Measurements from ENCODE around the gene TAC1. TPM values are rescaled to one million over a fixed set of nuclear protein-coding genes. Genes with fewer than 3 reads are reported as not detected.

TAC1 gene
- total and polyA plus RNA-seq, 10 of the 15 experiments (the other 5 are each of a cell fraction or from before 2014, with no cell fraction given), result not detected

- ChIA-PET CTCF (no interaction called here), POLR2A (no interaction called here), RAD21 (ENCODE audit: unreplicated experiment) (no interaction called here), SMC1A (ENCODE audit: uncharacterized antibody, unreplicated experiment) (no interaction called here)
- intact Hi-C loops (cut with micrococcal nuclease; ENCODE audit: unreplicated experiment), result no loop called here
- Histone ChIP-seq H3K9ac (ENCODE audit: control insufficient read depth, insufficient read depth, low read length) (no peak overlapping the region), H3K36me3 (ENCODE audit: control insufficient read depth in 2 of 2, insufficient read depth in 2 of 2, low read length in 1 of 2) (no peaks in the 10 kb centered on the region), H3K79me2 (ENCODE audit: control insufficient read depth, insufficient read depth, low read length) (no peaks in the 10 kb centered on the region), H3K27me3 (replicated peaks in 1 of 2; ENCODE audit: control insufficient read depth in 2 of 2, insufficient read depth in 2 of 2, low read length in 1 of 2) (no peaks in the 10 kb centered on the region), H2AFZ (ENCODE audit: control insufficient read depth, low read depth, low read length) (no peak overlapping the region), H3K9me3 (replicated peaks; ENCODE audit: control insufficient read depth, insufficient read depth, low read length) (no peaks in the 10 kb centered on the region), H3K4me2 (ENCODE audit: control insufficient read depth, insufficient read depth) (no peak overlapping the region), H4K20me1 (ENCODE audit: control insufficient read depth, insufficient read depth) (no peaks in the 10 kb centered on the region), H3K4me3 (no peak overlapping the region), H3K4me1 (ENCODE audit: control insufficient read depth, insufficient read depth, low read length) (no peaks in the 10 kb centered on the region), H3K27ac (ENCODE audit: control insufficient read depth, insufficient read depth) (no peak overlapping the region)
- no peak for ATAC-seq
- no peak for TF ChIP-seq TCF12 (IDR thresholded peaks at IDR 0.05; ENCODE audit: low read depth, low read length)
- TF ChIP-seq SMC3 (IDR thresholded peaks at IDR 0.05; ENCODE audit: borderline replicate concordance, low read length), result no peak
- TF ChIP-seq ATF3 (IDR thresholded peaks at IDR 0.05; ENCODE audit: borderline replicate concordance, extremely low read depth, low read depth, low read length), result no peak
- TF ChIP-seq SREBF2 (IDR thresholded peaks at IDR 0.05; ENCODE audit: low read length), result no peak
- no peak for TF ChIP-seq ZBTB33 (IDR thresholded peaks at IDR 0.05)
- TF ChIP-seq CBX5 (IDR thresholded peaks at IDR 0.05; ENCODE audit: low read depth), result no peak
- TF ChIP-seq CEBPZ (IDR thresholded peaks at IDR 0.05; ENCODE audit: low read depth, low read length), result no peak
- TF ChIP-seq MXI1 (IDR thresholded peaks at IDR 0.05; ENCODE audit: low read depth, low read length), result no peak
- no peak for TF ChIP-seq HDAC6 (IDR thresholded peaks at IDR 0.05; ENCODE audit: unreplicated experiment)
- no peak for TF ChIP-seq SUPT20H (IDR thresholded peaks at IDR 0.05; ENCODE audit: borderline replicate concordance, control insufficient read depth, low read depth, low read length)
- no peak for TF ChIP-seq MYB (IDR thresholded peaks at IDR 0.05; ENCODE audit: borderline replicate concordance, low read depth, low read length)
- TF ChIP-seq NR2C2 (IDR thresholded peaks at IDR 0.05; ENCODE audit: borderline replicate concordance, control insufficient read depth, insufficient read length, low read depth), result no peak
- no TSS peak for BruUV-seq (replicated peaks)
- in situ Hi-C loops (cut with MboI), result no loop called here
- WGBS (ENCODE audit: insufficient coverage, insufficient replicate concordance, low lambda C conversion rate, missing lambda C conversion rate), result 37% methylated on average over 2 of the region's 2 CpGs
- no peak for FAIRE-seq
- no peak for DNase-seq (ENCODE audit: low read depth, low spot score)
Measured at GRCh38 chr7:97757824-97758223, 25.9 kb downstream of the TAC1 start.
